A172 (cell line): ENCODE measurements around the gene FKBP3. TPM values are rescaled to one million over a fixed set of nuclear protein-coding genes. Genes with fewer than 3 reads are reported as not detected.
"Not testable (repeated sequence)": the region's sequence is repeated elsewhere in the genome, so short reads cannot be mapped to it uniquely, and the experiment has no call there.

Experiments used
- DNase-seq: peaks from one replicate; pipeline ENCODE4 v3.0.0-alpha.2; 2015; ENCODE audit warnings: low spot score
- total RNA-seq: library from RNA; depleted of rRNA; stranded (reverse); fragments of >200 nt; shearing (Covaris generic); gene quantifications from 2 replicates; pipeline ENCODE4 v1.2.3, GENCODE V29; 2014

Gene FKBP3
- total RNA-seq, 1 experiment from 2014 or later: 87.9 TPM

DNA sequence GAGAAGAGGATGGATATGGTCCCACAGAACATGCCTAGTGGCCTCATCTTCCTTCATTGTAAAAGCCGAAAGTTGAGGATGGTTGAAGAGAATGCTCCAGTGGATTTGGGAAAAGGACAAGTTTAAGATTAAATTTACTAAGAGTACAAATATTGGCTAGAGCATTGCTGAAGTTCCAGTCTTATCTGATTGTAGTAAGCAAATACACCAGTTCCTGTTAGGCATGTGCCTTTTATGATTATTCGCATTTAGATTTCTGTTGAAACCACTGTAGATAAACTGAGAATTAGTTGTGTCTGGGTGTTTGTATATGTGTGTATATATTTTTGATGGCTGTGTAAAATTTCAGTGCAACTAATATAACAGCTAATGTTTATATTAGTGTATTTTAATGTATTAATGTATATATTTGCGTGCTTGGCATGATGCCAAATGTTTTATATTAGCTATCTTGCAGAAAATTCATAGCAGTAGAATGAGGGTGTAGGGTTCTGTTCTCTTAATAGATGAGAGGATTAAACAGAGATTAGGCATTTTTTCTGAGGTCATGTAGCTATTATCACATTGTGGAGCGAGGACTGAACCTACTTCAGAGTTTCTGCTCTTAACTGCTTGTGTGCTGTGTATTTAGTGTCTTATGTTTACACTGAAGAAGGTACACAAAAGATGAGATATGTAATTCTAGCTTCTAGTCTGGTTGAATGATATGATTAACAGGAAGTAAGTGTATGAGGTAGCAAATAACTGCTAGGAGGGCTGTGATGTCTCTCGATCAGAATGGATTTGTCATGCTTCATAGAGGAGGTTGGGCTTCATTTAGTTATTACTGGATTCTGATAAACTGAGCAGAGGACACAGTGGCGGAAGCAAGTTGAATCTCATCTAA, 21.1 kb downstream of the FKBP3 start:
- no peak for DNase-seq

DNA sequence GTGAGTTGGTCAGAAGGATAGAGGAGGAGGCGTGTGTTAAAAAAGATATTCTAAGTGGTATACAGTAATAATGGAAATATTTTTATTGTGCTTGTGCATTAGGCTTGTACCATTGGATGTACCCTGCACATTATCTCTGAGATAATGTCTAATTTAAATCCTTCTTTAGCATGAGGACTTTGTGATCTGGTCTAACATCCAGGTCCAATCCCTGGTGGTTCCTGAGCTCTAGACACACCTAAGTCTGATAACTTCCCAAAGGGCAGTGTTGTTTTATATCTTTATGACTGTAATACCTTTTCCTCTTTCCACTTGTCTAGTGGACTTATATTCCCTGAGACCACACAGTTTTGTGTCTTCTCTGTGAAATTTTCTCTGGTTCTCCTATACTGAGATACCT, 29.7 kb downstream of the FKBP3 start:
- DNase-seq: no peak

DNA sequence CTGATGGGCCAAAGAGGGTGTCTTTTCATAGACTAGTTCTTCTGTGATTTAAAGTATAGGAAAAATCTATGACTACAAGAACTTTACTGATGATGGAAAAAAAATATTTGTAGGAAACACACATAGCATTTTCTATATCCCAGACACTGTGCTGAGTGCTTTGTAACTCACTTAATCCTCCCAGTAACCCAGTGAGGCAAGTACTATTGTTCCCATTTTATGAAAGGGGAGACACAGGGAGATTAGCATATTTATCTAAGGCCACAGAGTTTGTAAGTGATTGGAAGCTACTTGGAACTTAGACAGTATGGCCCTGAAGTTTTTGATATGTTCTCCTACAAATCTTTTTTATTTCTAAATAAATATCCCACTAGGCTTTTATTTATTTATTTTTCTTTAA, 30.5 kb downstream of the FKBP3 start:
- no peak for DNase-seq

DNA sequence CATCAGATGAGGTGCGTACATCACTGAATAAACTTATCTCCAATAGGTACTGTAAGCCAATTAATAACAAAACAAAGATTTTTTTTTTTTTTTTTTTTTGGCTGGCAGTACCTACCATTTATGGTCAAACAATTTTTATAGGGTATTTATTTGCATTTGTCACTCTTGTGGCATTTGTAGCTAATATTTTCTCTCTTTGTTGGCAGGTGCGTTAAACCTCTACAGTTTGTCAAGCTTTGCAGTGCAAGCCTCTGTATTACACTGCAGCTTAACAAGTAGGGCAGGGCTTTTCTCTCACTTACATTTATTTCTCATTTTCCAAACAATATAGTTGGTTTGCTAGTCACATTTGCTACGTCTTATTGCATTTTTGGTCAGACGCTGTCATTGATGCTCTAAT, 38.1 kb downstream of the FKBP3 start:
- no peak for DNase-seq

GRCh38 chr14:45095143-45095542, 39.1 kb downstream of the FKBP3 start:
- no peak for DNase-seq

DNA sequence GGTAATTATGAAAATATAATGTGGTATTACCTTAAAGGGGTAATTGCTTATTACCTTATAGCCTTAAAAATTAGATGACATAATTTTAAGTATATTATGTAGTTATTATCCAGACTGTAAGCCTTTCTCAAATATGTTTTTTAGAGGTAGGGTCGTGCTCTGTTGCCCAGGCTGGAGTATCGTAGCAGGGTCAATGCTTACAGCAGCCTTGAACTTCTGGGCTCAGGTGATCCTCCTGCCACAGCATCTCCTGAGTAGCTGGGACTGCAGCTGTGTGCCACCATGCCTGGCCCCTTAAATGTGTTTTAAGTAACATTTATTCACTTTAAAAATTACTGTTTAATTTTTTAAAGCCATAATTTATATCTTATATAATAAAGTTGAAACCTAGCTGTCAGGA, 40.0 kb downstream of the FKBP3 start:
- no peak for DNase-seq

GRCh38 chr14:45091710-45092109, 42.6 kb downstream of the FKBP3 start:
- no peak for DNase-seq

DNA sequence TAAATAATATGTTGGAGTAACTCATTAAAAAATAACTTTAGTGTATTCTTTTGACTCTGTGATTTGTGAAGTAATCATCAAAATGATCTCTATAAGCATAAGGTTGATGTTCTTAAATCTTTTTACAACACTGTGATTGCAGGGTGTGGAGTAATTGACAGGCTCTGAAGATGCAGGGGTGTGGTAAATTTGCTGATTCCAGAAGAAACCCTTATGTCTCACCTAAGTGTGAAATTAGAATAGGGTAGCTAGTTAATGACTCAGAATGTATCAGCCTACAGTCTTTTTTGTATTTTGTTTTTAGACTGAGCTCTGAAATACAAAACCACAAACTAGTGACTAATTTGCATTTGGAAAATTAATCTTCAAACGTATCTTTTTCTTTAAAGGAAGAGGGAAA, 44.5 kb downstream of the FKBP3 start:
- peak; percentile 24 for DNase-seq

GRCh38 chr14:45084946-45085346, 49.3 kb downstream of the FKBP3 start:
- DNase-seq: no peak

GRCh38 chr14:45083976-45084722, 50.1 kb downstream of the FKBP3 start, which contains the start of gene PRPF39:
Gene PRPF39 (plus strand): TSS chr14:45084116. CDS start chr14:45095240, 11,124 bp downstream.
- peak; percentile 71 for DNase-seq

- no peak for DNase-seq
These were observed 50.7 kb downstream of the FKBP3 start for GRCh38 chr14:45083617-45083975.

GRCh38 chr14:45082420-45082819, 51.9 kb downstream of the FKBP3 start:
- no peak for DNase-seq

- not testable (repeated sequence) for DNase-seq
These were observed 53.2 kb downstream of the FKBP3 start for GRCh38 chr14:45081096-45081495.

DNA sequence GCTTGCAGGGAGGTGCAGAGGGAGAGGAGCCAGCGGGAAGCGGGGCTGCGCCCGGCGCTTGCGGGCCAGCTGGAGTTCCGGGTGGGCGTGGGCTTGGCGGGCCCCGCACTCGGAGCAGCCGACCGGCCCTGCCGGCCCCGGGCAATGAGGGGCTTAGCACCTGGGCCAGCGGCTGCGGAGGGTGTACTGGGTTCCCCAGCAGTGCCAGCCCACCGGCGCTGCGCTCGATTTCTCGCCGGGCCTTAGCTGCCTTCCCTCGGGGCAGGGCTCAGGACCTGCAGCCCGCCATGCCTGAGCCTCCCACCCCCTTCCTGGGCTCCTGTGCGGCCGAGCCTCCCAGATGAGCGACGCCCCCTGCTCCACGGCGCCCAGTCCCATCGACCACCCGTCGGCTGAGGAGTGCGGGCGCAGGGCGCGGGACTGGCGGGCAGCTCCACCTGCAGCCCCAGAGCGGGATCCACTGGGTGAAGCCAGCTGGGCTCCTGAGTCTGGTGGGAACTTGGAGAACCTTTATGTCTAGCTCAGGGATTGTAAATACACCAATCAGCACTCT, 53.8 kb downstream of the FKBP3 start:
- DNase-seq: not testable (repeated sequence)

DNA sequence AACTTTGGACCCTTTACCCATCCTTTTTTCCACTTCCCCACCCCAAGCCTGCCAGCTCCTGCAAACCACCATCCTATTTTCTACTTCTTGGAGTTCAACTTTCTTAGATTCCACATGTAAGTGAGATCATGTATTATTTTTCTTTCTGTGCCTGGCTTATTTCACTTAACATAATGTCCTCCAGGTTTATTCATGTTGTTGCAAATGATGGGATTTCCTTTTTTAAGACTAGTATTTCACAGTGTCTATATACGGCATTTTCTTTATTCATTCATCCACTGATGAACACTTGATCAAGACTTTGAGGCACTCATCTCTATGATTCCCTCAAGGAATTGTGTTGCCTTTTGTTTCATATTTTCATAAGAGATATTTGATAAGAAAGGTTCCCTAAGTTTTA, 56.0 kb downstream of the FKBP3 start:
- DNase-seq: no peak

GRCh38 chr14:45073231-45073879, 60.9 kb downstream of the FKBP3 start:
- no peak for DNase-seq

DNA sequence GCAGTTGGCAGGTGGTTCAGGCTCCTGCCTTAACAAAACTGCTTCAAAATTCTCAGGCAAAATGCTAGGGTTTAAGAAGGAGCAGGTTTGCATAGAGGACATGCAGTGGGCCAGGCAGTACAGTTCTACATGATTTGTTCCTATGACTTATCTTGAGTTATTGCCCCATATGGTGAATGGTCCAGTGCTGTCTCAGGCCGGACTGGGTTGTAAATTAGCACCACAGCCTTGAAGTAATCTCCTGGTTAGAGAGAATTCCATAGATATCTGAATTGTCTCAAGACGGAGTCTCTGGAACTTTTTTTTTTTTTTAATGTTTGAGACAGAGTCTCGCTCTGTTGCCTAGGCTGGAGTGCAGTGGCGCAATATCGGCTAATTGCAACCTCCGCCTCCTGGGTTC, 62.2 kb downstream of the FKBP3 start:
- DNase-seq: no peak

GRCh38 chr14:45070215-45070614, 64.1 kb downstream of the FKBP3 start:
- no peak for DNase-seq

DNA sequence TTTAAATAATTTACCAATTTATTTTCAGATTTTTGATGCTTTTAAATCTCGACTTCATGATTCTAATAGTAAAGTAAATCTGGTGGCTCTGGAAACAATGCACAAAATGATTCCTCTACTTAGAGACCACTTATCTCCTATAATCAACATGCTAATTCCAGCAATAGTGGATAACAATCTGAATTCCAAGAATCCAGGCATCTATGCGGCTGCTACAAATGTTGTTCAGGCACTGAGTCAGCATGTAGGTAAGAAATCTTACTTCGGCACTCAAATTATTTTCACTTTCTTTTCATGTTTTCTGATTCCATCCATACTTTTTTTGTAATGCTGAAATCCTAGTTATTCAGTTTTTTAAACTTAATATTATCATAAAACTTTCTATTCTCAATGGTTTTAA, 65.9 kb downstream of the FKBP3 start:
- DNase-seq: no peak

DNA sequence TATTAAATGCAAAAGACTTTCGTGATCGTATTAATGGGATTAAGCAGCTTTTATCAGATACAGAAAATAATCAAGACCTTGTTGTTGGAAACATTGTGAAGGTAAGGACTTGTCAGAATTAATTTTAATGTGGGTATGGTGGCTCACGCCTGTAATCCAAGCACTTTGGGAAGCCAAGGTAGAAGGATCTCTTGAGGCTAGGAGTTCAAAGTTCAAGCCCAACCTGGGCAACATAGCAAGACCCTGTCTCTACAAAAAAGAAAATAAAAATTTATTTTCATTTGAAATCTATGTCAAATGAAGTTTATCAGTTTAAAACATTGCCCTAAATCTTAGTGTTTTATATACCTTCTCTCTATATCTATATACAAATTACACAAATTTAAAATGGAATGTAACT, 67.6 kb downstream of the FKBP3 start:
- DNase-seq: no peak

DNA sequence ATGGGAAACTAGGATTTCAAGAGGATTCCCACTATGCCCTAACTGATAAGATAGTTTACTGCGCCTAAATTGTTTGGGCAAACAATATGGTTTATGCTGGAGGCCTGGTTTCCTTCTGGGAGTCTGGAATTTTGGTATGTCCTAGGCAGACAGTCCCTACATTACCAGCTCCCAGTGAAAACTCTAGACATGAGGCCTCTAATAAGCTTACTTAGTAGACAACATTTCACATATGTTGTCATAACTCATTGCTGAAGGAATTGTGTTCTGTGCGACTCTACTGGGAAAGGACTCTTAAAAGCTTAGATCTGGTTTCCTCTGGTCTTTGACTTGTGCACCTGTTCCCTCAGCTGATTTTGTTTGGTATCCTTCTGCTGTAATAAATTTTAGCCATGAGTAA, 68.3 kb downstream of the FKBP3 start:
- DNase-seq: no peak
